Measurements from ENCODE around the gene KLHDC1.

DNA sequence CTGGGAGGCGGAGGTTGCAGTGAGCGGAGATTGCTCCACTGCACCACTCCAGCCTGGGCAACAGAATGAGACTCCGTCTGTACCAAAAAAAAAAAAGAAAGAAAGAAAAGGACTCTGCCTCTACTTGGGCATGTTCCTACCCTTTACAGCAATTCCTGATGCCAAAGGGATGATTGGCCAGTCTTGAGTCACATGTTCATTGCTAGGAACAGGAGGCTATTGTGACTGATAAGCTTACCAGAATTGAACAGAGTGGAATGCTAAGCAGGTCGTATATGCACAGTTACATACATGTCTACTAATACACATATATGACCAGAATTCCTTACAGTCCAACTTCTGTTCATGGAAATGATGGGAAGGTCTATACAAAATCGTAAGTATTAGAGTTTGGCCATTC, 34.3 kb downstream of the KLHDC1 start:
- TF ChIP-seq, protein P1, sequence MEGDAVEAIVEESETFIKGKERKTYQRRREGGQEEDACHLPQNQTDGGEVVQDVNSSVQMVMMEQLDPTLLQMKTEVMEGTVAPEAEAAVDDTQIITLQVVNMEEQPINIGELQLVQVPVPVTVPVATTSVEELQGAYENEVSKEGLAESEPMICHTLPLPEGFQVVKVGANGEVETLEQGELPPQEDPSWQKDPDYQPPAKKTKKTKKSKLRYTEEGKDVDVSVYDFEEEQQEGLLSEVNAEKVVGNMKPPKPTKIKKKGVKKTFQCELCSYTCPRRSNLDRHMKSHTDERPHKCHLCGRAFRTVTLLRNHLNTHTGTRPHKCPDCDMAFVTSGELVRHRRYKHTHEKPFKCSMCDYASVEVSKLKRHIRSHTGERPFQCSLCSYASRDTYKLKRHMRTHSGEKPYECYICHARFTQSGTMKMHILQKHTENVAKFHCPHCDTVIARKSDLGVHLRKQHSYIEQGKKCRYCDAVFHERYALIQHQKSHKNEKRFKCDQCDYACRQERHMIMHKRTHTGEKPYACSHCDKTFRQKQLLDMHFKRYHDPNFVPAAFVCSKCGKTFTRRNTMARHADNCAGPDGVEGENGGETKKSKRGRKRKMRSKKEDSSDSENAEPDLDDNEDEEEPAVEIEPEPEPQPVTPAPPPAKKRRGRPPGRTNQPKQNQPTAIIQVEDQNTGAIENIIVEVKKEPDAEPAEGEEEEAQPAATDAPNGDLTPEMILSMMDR (IDR thresholded peaks at IDR 0.05), result no peak
- no peak for TF ChIP-seq POLR2A (IDR thresholded peaks at IDR 0.05)
- no peak for TF ChIP-seq POLR2AphosphoS5 (IDR thresholded peaks at IDR 0.05; ENCODE audit: insufficient read depth in 1 of 2, low read depth in 1 of 2)

Measured in vagina (tissue), 2 donors.